CD4-positive, alpha-beta T cell treated with Interleukin-6 for 4 hours (primary cell): ENCODE measurements around the gene PFKL.

Experiments
- DNase-seq: peaks from one replicate; pipeline ENCODE4 v3.0.0-alpha.2; 2020; ENCODE audit warnings: mixed read lengths

The PFKL gene

GRCh38 chr21:44314561-44314960, 14.7 kb downstream of the PFKL start:
- no peak for DNase-seq

- DNase-seq, result no peak
Observed at GRCh38 chr21:44315691-44316203, 15.9 kb downstream of the PFKL start.

- no peak for DNase-seq
Observed at GRCh38 chr21:44316277-44316900, 16.5 kb downstream of the PFKL start.

GRCh38 chr21:44317241-44317782, 17.5 kb downstream of the PFKL start:
- no peak for DNase-seq

- DNase-seq, result no peak
Observed at GRCh38 chr21:44317871-44318270, 18.0 kb downstream of the PFKL start.

- DNase-seq, result no peak
Observed at GRCh38 chr21:44318489-44319285, 18.8 kb downstream of the PFKL start.

- DNase-seq, result no peak
Observed at GRCh38 chr21:44319407-44320065, 19.7 kb downstream of the PFKL start.

GRCh38 chr21:44320847-44321246, 21.0 kb downstream of the PFKL start:
- no peak for DNase-seq

GRCh38 chr21:44321846-44322450, 22.1 kb downstream of the PFKL start:
- no peak for DNase-seq

GRCh38 chr21:44322621-44323325, 22.9 kb downstream of the PFKL start:
- DNase-seq, result no peak

- DNase-seq, result no peak
Observed at GRCh38 chr21:44323591-44323990, 23.7 kb downstream of the PFKL start.

GRCh38 chr21:44324106-44324853, 24.4 kb downstream of the PFKL start:
- no peak for DNase-seq

GRCh38 chr21:44324854-44325107, 24.9 kb downstream of the PFKL start:
- no peak for DNase-seq

GRCh38 chr21:44325386-44326271, 25.8 kb downstream of the PFKL start:
- DNase-seq, result no peak

- DNase-seq, result no peak
Observed at GRCh38 chr21:44326272-44326647, 26.4 kb downstream of the PFKL start.

GRCh38 chr21:44326716-44327602, 27.1 kb downstream of the PFKL start:
- DNase-seq, result no peak

- DNase-seq, result no peak
Observed at GRCh38 chr21:44327603-44327974, 27.7 kb downstream of the PFKL start.

GRCh38 chr21:44328242-44328895, 28.5 kb downstream of the PFKL start:
- no peak for DNase-seq
